HG03045 (cell line): Measurements from ENCODE around the gene LRP4.
"Not testable (repeated sequence)": the region's sequence is repeated elsewhere in the genome, so short reads cannot be mapped to it uniquely, and the experiment has no call there.

Experiments used
- ATAC-seq: cut with Tn5 transposase; IDR thresholded peaks from one replicate; pipeline ENCODE4 v1.9.1; 2021; ENCODE audit warnings: mild to moderate bottlenecking, moderate library complexity; ENCODE audit not compliant: unreplicated experiment

The LRP4 gene

GRCh38 chr11:46918083-46918787 is at the start of gene LRP4:
Gene LRP4 (minus strand): TSS chr11:46918550. CDS start chr11:46918379, 171 bp downstream.
- peak; percentile 43 for ATAC-seq

GRCh38 chr11:46967962-46968361 is 49.6 kb upstream of the LRP4 start:
- no peak for ATAC-seq

- no peak for ATAC-seq
Observed at GRCh38 chr11:46966773-46967172, 48.4 kb upstream of the LRP4 start.

- no peak for ATAC-seq
Observed at GRCh38 chr11:46963844-46964243, 45.5 kb upstream of the LRP4 start.

- not testable (repeated sequence) for ATAC-seq
Observed at GRCh38 chr11:46961886-46962285, 43.5 kb upstream of the LRP4 start.

GRCh38 chr11:46961041-46961440 is 42.7 kb upstream of the LRP4 start:
- ATAC-seq, result no peak

- ATAC-seq, result no peak
Observed at GRCh38 chr11:46958777-46959176, 40.4 kb upstream of the LRP4 start.

- no peak for ATAC-seq
Observed at GRCh38 chr11:46953093-46953492, 34.7 kb upstream of the LRP4 start.

GRCh38 chr11:46952553-46952952 is 34.2 kb upstream of the LRP4 start:
- no peak for ATAC-seq

- no peak for ATAC-seq
Observed at GRCh38 chr11:46951864-46952263, 33.5 kb upstream of the LRP4 start.

GRCh38 chr11:46949297-46949696 is 30.9 kb upstream of the LRP4 start:
- ATAC-seq, result no peak

- ATAC-seq, result no peak
Observed at GRCh38 chr11:46948378-46949131, 30.2 kb upstream of the LRP4 start.

GRCh38 chr11:46947399-46948077 is 29.2 kb upstream of the LRP4 start:
- no peak for ATAC-seq

GRCh38 chr11:46944356-46945075 is 26.2 kb upstream of the LRP4 start:
- ATAC-seq, result no peak

- no peak for ATAC-seq
Observed at GRCh38 chr11:46942172-46942571, 23.8 kb upstream of the LRP4 start.

GRCh38 chr11:46936138-46937110 is 18.1 kb upstream of the LRP4 start, which contains the start of gene CSTPP1:
Gene CSTPP1 (plus strand): TSS chr11:46936761. CDS start chr11:46936806, 45 bp downstream.
- ATAC-seq, result peak; percentile 95

GRCh38 chr11:46930089-46930488 is 11.7 kb upstream of the LRP4 start:
- ATAC-seq, result no peak

GRCh38 chr11:46928701-46929100 is 10.4 kb upstream of the LRP4 start:
- ATAC-seq, result not testable (repeated sequence)

- ATAC-seq, result not testable (repeated sequence)
Observed at GRCh38 chr11:46927928-46928327, 9.6 kb upstream of the LRP4 start.

- ATAC-seq, result no peak
Observed at GRCh38 chr11:46920755-46921154, 2.4 kb upstream of the LRP4 start.
